ENCODE measurements around the gene SHC2. TPM values are rescaled to one million over a fixed set of nuclear protein-coding genes. Genes with fewer than 3 reads are reported as not detected.
"Not testable (repeated sequence)": the region's sequence is repeated elsewhere in the genome, so short reads cannot be mapped to it uniquely, and the experiment has no call there.

Gene SHC2
- total RNA-seq, 1 experiment from 2014 or later = 2.4 TPM

GRCh38 chr19:397321-397720 is 63.5 kb downstream of the SHC2 start:
- Histone ChIP-seq H3K4me1 (no peaks in the 10 kb centered on the region), H3K9me3 (no peaks in the 10 kb centered on the region), H3K27me3 (replicated peaks; ENCODE audit: control insufficient read depth, insufficient read depth, low read length) (no peaks in the 10 kb centered on the region), H3K36me3 (ENCODE audit: control insufficient read depth, insufficient read depth, low read length) (no peaks in the 10 kb centered on the region), H3K4me3 (ENCODE audit: low read depth, low read length) (no peak overlapping the region)
- H3K36me3 Mint-ChIP-seq (ENCODE audit: insufficient read depth, unreplicated experiment) = peaks cover 7% of the 10 kb centered on the region
- no peak for DNase-seq
- H3K4me3 Mint-ChIP-seq (ENCODE audit: unreplicated experiment) = no peak overlapping the region
- H3K27me3 Mint-ChIP-seq (ENCODE audit: insufficient read depth, unreplicated experiment) = no peaks in the 10 kb centered on the region
- CTCF ChIA-PET = no interaction called here
- POLR2A ChIA-PET = no interaction called here
- BruUV-seq (replicated peaks) = no TSS peak
- no peaks in the 10 kb centered on the region for H3K4me1 Mint-ChIP-seq (ENCODE audit: low read depth, unreplicated experiment)
- H3K27ac Mint-ChIP-seq (ENCODE audit: unreplicated experiment) = no peak overlapping the region
- intact Hi-C loops (cut with micrococcal nuclease; ENCODE audit: unreplicated experiment) = no loop called here
- TF ChIP-seq CTCF (IDR thresholded peaks at IDR 0.05; ENCODE audit: insufficient read depth in 1 of 2, low read depth in 1 of 2, low read length in 1 of 2, severe bottlenecking in 1 of 2, unreplicated experiment in 1 of 2) = no peak
- H3K9me3 Mint-ChIP-seq (ENCODE audit: unreplicated experiment) = peaks cover 36% of the 10 kb centered on the region

GRCh38 chr19:395467-395866 is 65.4 kb downstream of the SHC2 start:
- Histone ChIP-seq H3K9me3 (no peaks in the 10 kb centered on the region), H3K36me3 (ENCODE audit: control insufficient read depth, insufficient read depth, low read length) (no peaks in the 10 kb centered on the region), H3K27me3 (replicated peaks; ENCODE audit: control insufficient read depth, insufficient read depth, low read length) (no peaks in the 10 kb centered on the region), H3K4me3 (ENCODE audit: low read depth, low read length) (no peak overlapping the region), H3K4me1 (no peaks in the 10 kb centered on the region)
- H3K4me1 Mint-ChIP-seq (ENCODE audit: low read depth, unreplicated experiment) = no peaks in the 10 kb centered on the region
- ChIA-PET POLR2A (no interaction called here), CTCF (no interaction called here)
- peaks cover 36% of the 10 kb centered on the region for H3K9me3 Mint-ChIP-seq (ENCODE audit: unreplicated experiment)
- no TSS peak for BruUV-seq (replicated peaks)
- no peak for TF ChIP-seq CTCF (IDR thresholded peaks at IDR 0.05; ENCODE audit: insufficient read depth in 1 of 2, low read depth in 1 of 2, low read length in 1 of 2, severe bottlenecking in 1 of 2, unreplicated experiment in 1 of 2)
- no peak overlapping the region for H3K4me3 Mint-ChIP-seq (ENCODE audit: unreplicated experiment)
- no peaks in the 10 kb centered on the region for H3K27me3 Mint-ChIP-seq (ENCODE audit: insufficient read depth, unreplicated experiment)
- peaks cover 14% of the 10 kb centered on the region for H3K36me3 Mint-ChIP-seq (ENCODE audit: insufficient read depth, unreplicated experiment)
- DNase-seq = no peak
- no peak overlapping the region for H3K27ac Mint-ChIP-seq (ENCODE audit: unreplicated experiment)
- intact Hi-C loops (cut with micrococcal nuclease; ENCODE audit: unreplicated experiment) = no loop called here

GRCh38 chr19:394857-395256 is 66.0 kb downstream of the SHC2 start:
- H3K9me3 ChIP-seq; H3K36me3 ChIP-seq (ENCODE audit: control insufficient read depth, insufficient read depth, low read length); H3K4me1 ChIP-seq; H3K4me3 ChIP-seq (ENCODE audit: low read depth, low read length); DNase-seq; POLR2A ChIA-PET; intact Hi-C loops (cut with micrococcal nuclease; ENCODE audit: unreplicated experiment); H3K4me3 Mint-ChIP-seq (ENCODE audit: unreplicated experiment); BruUV-seq (replicated peaks); H3K4me1 Mint-ChIP-seq (ENCODE audit: low read depth, unreplicated experiment); H3K27ac Mint-ChIP-seq (ENCODE audit: unreplicated experiment); H3K27me3 ChIP-seq (replicated peaks; ENCODE audit: control insufficient read depth, insufficient read depth, low read length); H3K27me3 Mint-ChIP-seq (ENCODE audit: insufficient read depth, unreplicated experiment); CTCF ChIA-PET: not testable (repeated sequence)
- Mint-ChIP-seq H3K36me3 (ENCODE audit: insufficient read depth, unreplicated experiment) (peaks cover 14% of the 10 kb centered on the region), H3K9me3 (ENCODE audit: unreplicated experiment) (peaks cover 36% of the 10 kb centered on the region)

- H3K4me3 Mint-ChIP-seq (ENCODE audit: unreplicated experiment); H3K9me3 ChIP-seq; H3K36me3 ChIP-seq (ENCODE audit: control insufficient read depth, insufficient read depth, low read length); POLR2A ChIA-PET; intact Hi-C loops (cut with micrococcal nuclease; ENCODE audit: unreplicated experiment); H3K4me3 ChIP-seq (ENCODE audit: low read depth, low read length); H3K27me3 ChIP-seq (replicated peaks; ENCODE audit: control insufficient read depth, insufficient read depth, low read length); CTCF ChIA-PET; H3K27me3 Mint-ChIP-seq (ENCODE audit: insufficient read depth, unreplicated experiment); H3K4me1 Mint-ChIP-seq (ENCODE audit: low read depth, unreplicated experiment); DNase-seq; BruUV-seq (replicated peaks); H3K4me1 ChIP-seq: not testable (repeated sequence)
- peaks cover 36% of the 10 kb centered on the region for H3K9me3 Mint-ChIP-seq (ENCODE audit: unreplicated experiment)
- H3K36me3 Mint-ChIP-seq (ENCODE audit: insufficient read depth, unreplicated experiment) = peaks cover 14% of the 10 kb centered on the region
- peak overlapping the region; percentile 18 for H3K27ac Mint-ChIP-seq (ENCODE audit: unreplicated experiment)
Measured at GRCh38 chr19:393560-393959, 67.3 kb downstream of the SHC2 start.
